Kidney (tissue), 14 donors: ENCODE measurements around the gene SLC22A23. TPM values are rescaled to one million over a fixed set of nuclear protein-coding genes. Genes with fewer than 3 reads are reported as not detected.

Experiments used
- DNase-seq, 5 donors: peaks; one replicate each; pipeline ENCODE4 v3.0.0-alpha.2; 2013 to 2020
- FAIRE-seq: peaks from 2 replicates; lab custom pipeline; 2012; peaks lifted over from hg19 to GRCh38; lab: Jason Lieb, UNC
- H3K27ac ChIP-seq, 2 donors: one replicate each; pipeline ENCODE4 v1.7.0; 2013; ENCODE audit warnings: low read depth in 2 of 2, low read length in 2 of 2, inconsistent platforms in 1 of 2
- H3K27me3 ChIP-seq: one replicate; pipeline ENCODE4 v1.7.1; 2013; ENCODE audit warnings: low read length, inconsistent platforms; ENCODE audit not compliant: control insufficient read depth, insufficient read depth
- H3K36me3 ChIP-seq, 3 donors: one replicate each; pipeline versions ENCODE4 v1.7.0 to v1.7.1; 2013; ENCODE audit warnings: low read length in 3 of 3, control low read depth in 1 of 3, inconsistent platforms in 1 of 3; ENCODE audit not compliant: insufficient read depth in 3 of 3, control insufficient read depth in 2 of 3
- H3K4me1 ChIP-seq, 3 donors: one replicate each; pipeline versions ENCODE4 v1.7.0 to v1.7.1; 2013; ENCODE audit warnings: low read length in 3 of 3, inconsistent platforms in 1 of 3, low read depth in 1 of 3; ENCODE audit not compliant: control insufficient read depth in 2 of 3, insufficient read depth in 2 of 3
- H3K4me3 ChIP-seq, 3 donors: one replicate each; pipeline versions ENCODE4 v1.7.0 to v1.8.1; 2013; ENCODE audit warnings: low read length in 3 of 3, control low read depth in 1 of 3, inconsistent platforms in 1 of 3
- H3K9ac ChIP-seq, 3 donors: one replicate each; pipeline versions ENCODE4 v1.7.0 to v1.7.1; 2013; ENCODE audit warnings: low read length in 3 of 3, control low read depth in 1 of 3, inconsistent platforms in 1 of 3
- H3K9me3 ChIP-seq, 3 donors: one replicate each; pipeline versions ENCODE4 v1.7.0 to v1.7.1; 2013; ENCODE audit warnings: low read length in 3 of 3, control low read depth in 1 of 3, inconsistent platforms in 1 of 3; ENCODE audit not compliant: control insufficient read depth in 2 of 3, insufficient read depth in 1 of 3
- CTCF ChIP-seq: IDR thresholded peaks from 3 replicates; pipeline ENCODE4 v1.5.1; 2012; ENCODE audit warnings: mild to moderate bottlenecking, moderate library complexity, borderline replicate concordance; ENCODE audit not compliant: insufficient read depth; ENCODE audit errors: extremely low read depth
- intact Hi-C: fragments of 100-400 bp; cut with DNase I; formaldehyde crosslinking; loops from one replicate; pipeline ENCODE4 v1.11.1; 2022
- polyA plus RNA-seq: library from polyadenylated mRNA; stranded (reverse); fragments of 350-450 nt; fragmentation: Illumina TruSeq; extraction: RNeasy Lipid Tissue Mini Kit (QIAGEN cat#74804); gene quantifications from one replicate; pipeline ENCODE4 v1.2.3, GENCODE V29; 2014; ENCODE audit warnings: low read depth, low replicate concordance; ENCODE audit not compliant: insufficient read depth
- total RNA-seq: library from RNA; stranded (reverse); fragmentation: NEBNext Ultra II Directional; extraction: Animal tissue kit (Norgen Biotek cat#: 25700); gene quantifications from one replicate; pipeline ENCODE4 v1.2.1, GENCODE V29; 2021
- donor health status: control.
- donor health status: control.
- donor health status: control.
- donor health status: control.
- donor health status: control.
- donor health status: DM: yes; HTN: yes; CAD: no.
- donor health status: Normal renal cell carcinoma (clear cell type).

SLC22A23 gene
- total and polyA plus RNA-seq, 2 donors from 2014 or later = 5.3 to 5.7 TPM

- intact Hi-C loops = no loop called here
- H3K4me3 ChIP-seq = peak overlapping the region; percentile 71 to 92 (median 72)
- H3K4me1 ChIP-seq = peaks cover 0 to 23% (median 6%) of the 10 kb centered on the region in 3 donors
- TF ChIP-seq CTCF = no peak
- H3K27ac ChIP-seq = peak overlapping the region in 1 of 2 donors; percentile 59
- H3K9ac ChIP-seq = peak overlapping the region; percentile 52 to 80 (median 66)
- no peaks in the 10 kb centered on the region for H3K9me3 ChIP-seq
- peaks cover 11% of the 10 kb centered on the region for H3K27me3 ChIP-seq
- FAIRE-seq (no peak), DNase-seq (peak in 2 of 5 donors; percentile 51 to 75)
- H3K36me3 ChIP-seq = no peaks in the 10 kb centered on the region
Observed at GRCh38 chr6:3232017-3232945, 224.6 kb downstream of the SLC22A23 start.

GRCh38 chr6:3231247-3232016 is 225.4 kb downstream of the SLC22A23 start:
- no peaks in the 10 kb centered on the region for H3K36me3 ChIP-seq
- no peak for FAIRE-seq
- H3K4me1 ChIP-seq = peaks cover 0 to 29% (median 11%) of the 10 kb centered on the region in 3 donors
- peak overlapping the region; percentile 59 to 86 for H3K27ac ChIP-seq
- H3K4me3 ChIP-seq = peak overlapping the region; percentile 71 to 92 (median 72)
- TF ChIP-seq CTCF = no peak
- H3K9me3 ChIP-seq = no peaks in the 10 kb centered on the region
- intact Hi-C loops = no loop called here
- peaks cover 13% of the 10 kb centered on the region for H3K27me3 ChIP-seq
- peak; percentile 87 to 97 (median 95) for DNase-seq
- peak overlapping the region; percentile 52 to 80 (median 66) for H3K9ac ChIP-seq

GRCh38 chr6:3230900-3231246 is 226.0 kb downstream of the SLC22A23 start:
- H3K9me3 ChIP-seq = no peaks in the 10 kb centered on the region
- H3K27me3 ChIP-seq = peaks cover 14% of the 10 kb centered on the region
- no peak for FAIRE-seq
- peaks cover 0 to 29% (median 11%) of the 10 kb centered on the region in 3 donors for H3K4me1 ChIP-seq
- H3K4me3 ChIP-seq = peak overlapping the region; percentile 71 to 92 (median 72)
- no peaks in the 10 kb centered on the region for H3K36me3 ChIP-seq
- peak in 4 of 5 donors; percentile 80 to 92 (median 86) for DNase-seq
- peak overlapping the region; percentile 59 to 86 for H3K27ac ChIP-seq
- H3K9ac ChIP-seq = peak overlapping the region; percentile 20 to 80 (median 21)
- TF ChIP-seq CTCF = no peak
- intact Hi-C loops = no loop called here
